8988T (cell line): ENCODE results near the gene JAML.

ENCODE experiments used
- DNase-seq: peaks from one replicate; pipeline ENCODE4 v3.0.0; 2011

JAML gene, protein sequence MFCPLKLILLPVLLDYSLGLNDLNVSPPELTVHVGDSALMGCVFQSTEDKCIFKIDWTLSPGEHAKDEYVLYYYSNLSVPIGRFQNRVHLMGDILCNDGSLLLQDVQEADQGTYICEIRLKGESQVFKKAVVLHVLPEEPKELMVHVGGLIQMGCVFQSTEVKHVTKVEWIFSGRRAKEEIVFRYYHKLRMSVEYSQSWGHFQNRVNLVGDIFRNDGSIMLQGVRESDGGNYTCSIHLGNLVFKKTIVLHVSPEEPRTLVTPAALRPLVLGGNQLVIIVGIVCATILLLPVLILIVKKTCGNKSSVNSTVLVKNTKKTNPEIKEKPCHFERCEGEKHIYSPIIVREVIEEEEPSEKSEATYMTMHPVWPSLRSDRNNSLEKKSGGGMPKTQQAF

DNA sequence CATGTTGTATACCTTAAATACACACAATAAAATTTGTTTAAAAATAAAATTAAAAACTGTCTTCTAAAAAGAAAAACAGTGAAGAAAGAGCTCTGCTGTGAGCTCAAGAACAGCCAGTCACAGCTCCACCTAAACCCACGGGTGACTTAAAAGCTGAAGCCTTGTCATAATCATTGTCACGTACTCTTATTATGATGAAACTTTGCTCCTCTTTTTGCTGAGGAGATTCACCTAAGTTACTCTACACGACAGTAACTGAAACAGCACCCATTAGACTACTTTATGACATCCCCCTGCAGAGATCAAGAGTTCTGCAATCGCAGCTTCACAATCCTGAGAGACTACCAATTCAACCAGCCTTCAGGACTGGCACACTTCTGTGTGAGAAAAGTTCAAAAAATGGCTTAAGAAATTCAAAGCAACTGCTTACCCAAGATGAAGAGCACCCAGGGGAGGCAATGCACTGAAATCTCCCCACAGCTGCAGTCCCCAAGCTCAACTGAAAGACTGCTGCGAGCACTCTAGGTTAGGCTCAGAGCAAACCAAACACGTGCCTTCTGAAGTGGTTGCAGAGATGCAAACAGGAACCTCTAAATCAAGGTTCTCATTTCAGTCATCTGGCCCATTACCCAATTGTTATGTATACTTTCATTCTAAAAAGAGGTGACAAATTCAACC is at the start of gene JAML:
Gene JAML (minus strand): TSS at position 501 of the 678 bp plus-strand sequence. CDS start 10,145 bp downstream, outside the sequence.
- DNase-seq: no peak

DNA sequence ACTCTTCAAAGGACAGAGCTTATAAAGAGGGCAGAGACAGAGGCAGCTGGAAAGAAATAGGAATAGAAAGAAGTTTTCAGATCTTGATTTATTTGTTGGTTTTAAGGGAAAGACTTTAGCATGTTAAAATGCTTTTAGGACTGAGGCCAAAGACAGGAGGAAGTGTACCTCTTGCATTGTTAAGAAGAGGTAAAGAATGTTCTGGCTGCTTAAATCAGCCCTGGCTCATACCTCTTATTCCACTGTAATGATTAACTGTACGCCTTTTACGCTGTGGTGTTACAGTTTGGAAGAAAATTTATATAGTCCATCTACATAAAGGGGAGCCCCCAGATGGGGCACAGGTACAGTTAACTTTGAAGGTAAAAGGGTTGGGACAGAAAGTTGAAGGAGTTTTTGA is 49.4 kb upstream of the JAML start:
- no peak for DNase-seq

GRCh38 chr11:118272001-118272400 is 47.2 kb upstream of the JAML start:
- DNase-seq: no peak

DNA sequence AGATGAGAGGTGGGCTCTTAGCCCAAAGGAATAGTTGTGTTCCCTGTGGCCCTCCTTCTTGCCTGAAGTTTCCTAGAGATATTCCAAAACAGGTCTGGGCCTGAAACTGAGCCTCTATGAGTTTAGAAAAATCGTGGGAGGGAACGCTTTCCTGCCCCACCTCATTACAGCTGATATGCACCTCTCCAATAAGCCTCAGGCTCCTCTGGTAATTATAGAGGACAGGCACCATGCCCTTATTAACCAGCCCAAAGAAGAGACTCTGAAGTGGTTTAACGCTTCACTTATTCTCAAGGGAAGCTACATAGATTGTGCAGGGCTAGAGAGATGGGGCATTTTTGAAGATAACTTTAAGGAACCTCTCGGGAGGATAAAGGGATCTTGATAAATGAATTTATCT is 42.7 kb upstream of the JAML start:
- DNase-seq: no peak

- no peak for DNase-seq
These were observed 41.1 kb upstream of the JAML start for GRCh38 chr11:118265954-118266353.

GRCh38 chr11:118264569-118265465 is 40.0 kb upstream of the JAML start:
- no peak for DNase-seq

- DNase-seq: peak; percentile 31
These were observed 39.1 kb upstream of the JAML start, which contains the start of gene MPZL2 for GRCh38 chr11:118263695-118264568. TSS of gene MPZL2 (minus strand) at chr11:118264297. CDS start at chr11:118264153, 144 bp downstream.

DNA sequence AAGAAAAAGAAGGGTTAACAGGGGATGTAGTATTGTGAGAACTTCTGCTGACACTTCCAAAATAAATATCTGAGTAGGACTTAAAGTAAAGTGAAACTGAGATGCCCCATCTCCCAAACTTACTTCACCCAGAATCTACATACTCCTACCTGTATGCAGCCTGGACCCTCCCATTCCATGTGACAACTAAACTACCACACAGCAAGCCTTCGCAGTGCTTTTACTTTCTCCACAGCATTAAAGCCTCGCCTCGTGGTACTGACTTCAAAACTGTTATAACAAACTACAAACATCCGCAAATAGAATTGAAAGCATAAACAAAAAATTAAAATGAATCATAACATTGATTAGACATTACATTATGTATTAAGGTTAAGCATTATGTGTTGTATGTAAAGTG is 38.3 kb upstream of the JAML start:
- DNase-seq: no peak

GRCh38 chr11:118260353-118260752 is 35.5 kb upstream of the JAML start:
- no peak for DNase-seq

DNA sequence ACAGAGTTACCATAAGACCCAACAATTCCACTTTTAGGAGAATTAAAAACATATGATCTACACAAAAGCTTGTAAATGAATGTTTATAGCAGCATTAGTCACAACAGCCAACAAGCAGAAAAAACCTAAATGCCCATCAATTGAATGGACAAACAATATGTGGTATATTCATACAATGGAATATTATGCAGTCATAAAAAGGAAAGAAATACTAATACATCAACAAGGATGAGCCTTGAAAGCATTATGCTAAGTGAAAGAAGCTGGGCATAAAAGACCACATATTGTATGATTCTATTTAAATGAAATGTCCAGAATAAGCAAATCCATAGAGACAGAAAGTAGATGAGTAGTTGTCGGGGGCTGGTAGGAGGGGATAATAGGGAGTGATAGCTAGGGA is 34.3 kb upstream of the JAML start:
- DNase-seq: no peak

DNA sequence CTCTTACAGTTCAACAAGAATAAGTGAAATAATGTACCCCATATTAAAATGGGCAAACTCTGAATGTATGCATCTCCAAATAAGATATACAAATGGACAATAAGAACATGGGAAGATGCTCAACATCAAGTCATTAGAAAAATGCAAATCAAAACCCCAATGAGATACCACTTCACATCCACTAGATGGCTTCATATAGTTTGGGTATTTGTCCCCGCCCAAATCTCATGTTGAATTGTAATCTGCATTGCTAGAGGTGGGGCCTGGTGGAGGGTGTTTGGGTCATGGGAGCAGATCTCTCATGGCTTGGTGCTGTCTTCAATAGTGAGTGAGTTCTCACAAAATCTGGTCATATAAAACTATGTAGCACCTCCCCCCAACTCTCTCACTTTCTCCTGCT is 33.6 kb upstream of the JAML start:
- DNase-seq: no peak

DNA sequence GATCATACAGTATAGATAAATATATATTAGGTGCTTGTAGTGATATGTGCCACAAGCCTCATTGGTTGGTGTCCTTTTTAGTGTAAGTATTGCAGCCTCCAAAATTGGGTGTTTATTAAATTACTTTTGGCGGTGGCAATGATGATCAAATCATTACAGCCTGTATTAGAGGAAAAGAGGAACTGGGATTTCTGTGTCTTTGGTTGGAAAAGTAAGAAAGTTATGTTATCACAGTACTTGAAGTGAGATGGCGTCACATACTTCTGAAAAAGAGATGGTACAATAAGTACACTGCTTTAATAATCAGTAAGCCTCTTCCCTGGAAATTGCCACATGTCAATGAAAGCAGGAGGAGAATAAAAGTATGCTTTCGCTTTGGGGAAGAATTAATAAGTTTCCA is 27.9 kb upstream of the JAML start:
- no peak for DNase-seq

DNA sequence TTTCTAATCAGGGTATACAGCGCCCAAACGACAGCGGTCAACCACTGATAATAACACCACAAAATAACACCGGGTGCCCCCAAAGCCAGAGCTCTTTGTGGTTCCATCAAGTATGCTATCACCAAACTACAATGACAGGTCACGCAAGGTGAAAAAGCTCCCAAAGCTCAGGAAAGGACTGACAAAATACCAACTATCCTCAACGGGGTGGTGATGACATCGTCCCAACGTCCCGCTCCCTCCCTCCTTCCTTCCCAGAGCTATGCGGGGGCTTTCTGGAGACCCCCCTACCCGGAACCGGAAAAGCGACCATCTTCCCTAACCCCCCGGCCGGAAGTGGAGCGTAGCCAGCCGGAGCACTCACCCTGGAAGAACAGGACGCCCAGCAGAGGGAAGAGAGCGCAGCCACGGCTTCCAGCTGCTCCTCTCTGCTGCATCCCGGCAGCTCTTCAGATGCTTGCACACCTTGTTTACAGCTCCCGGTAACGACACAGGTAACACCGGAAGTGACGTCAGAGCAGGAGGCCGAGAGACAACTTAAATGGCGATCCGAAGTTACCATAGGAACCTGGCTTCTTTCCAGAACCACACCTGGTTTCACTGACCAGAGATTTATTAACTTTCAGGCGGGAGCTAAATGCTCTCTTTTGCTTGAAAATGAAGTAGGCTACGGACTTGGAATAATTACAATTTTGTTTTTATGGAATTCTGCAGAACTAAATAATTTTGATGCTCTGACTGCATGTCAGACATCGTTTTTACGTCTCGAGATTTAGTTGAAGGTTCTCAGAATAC is 27.2 kb upstream of the JAML start, which contains the start of gene MPZL3:
Gene MPZL3 (minus strand): TSS at position 508 of the 795 bp plus-strand sequence. CDS start 71 bp downstream, at position 437.
- peak; percentile 37 for DNase-seq

DNA sequence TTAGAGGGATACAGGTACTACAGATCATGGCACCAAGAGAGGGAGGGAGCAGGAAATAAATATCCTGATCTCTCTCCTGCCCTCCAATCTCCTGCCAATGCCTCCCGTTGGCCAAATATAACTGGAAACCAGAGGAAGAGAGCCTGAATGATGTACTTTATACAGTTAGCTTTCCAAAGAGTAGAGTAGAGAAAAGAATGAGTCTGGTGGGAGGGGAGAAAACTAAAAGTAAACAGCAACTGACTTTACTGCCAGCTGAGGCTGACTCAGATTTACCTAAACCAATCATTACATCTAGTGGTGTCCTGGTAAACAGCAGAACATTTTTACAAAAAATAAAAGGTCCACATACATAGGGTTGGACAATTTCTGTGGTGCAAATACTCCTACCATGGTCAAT is 22.2 kb upstream of the JAML start:
- no peak for DNase-seq

DNA sequence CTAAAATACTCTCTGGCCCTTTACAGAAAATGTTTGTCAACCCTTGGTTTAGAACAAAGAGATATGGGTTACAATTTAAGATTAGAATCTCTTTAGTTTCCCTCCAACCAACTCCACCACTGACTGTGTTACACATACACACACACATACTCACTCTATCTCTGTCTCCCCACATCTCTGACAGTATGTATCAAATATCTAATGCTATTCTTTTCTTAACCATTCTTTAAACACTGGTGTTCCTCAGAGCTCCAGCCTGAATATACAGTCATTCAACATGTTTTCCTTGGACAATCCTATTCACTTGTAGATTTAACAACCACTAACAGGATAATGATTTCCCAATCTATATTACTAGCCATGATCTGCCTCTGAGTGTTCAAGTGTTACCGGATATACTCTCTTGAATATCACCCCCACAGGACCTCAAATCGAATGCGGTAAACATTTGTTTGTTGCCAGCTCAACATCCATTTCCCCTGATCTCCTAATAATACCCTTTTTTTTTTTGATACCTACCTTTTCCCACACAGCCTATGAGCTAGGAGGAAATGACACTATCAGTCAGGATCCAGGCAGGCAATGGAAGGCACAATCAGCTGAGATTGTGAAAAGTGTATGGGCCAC is 21.2 kb upstream of the JAML start:
- DNase-seq: no peak

- no peak for DNase-seq
These were observed 19.4 kb upstream of the JAML start for GRCh38 chr11:118243993-118244762.

GRCh38 chr11:118243161-118243560 is 18.4 kb upstream of the JAML start:
- no peak for DNase-seq

GRCh38 chr11:118241764-118242098 is 16.9 kb upstream of the JAML start:
- DNase-seq: no peak

GRCh38 chr11:118240999-118241763 is 16.4 kb upstream of the JAML start:
- DNase-seq: no peak
